GM18519 (cell line): Measurements from ENCODE around the gene RSKR.
"Not testable (repeated sequence)": the region's sequence is repeated elsewhere in the genome, so short reads cannot be mapped to it uniquely, and the experiment has no call there.

ENCODE experiments used
- ATAC-seq: cut with Tn5 transposase; IDR thresholded peaks from one replicate; pipeline ENCODE4 v1.9.1; 2021; ENCODE audit warnings: mild to moderate bottlenecking, moderate library complexity; ENCODE audit not compliant: unreplicated experiment, low FRiP score

Gene RSKR

GRCh38 chr17:28623696-28624095 lies 9.7 kb upstream of the RSKR start:
- no peak for ATAC-seq

GRCh38 chr17:28622186-28622585 lies 8.2 kb upstream of the RSKR start:
- no peak for ATAC-seq

GRCh38 chr17:28620010-28620409 lies 6.0 kb upstream of the RSKR start:
- ATAC-seq = no peak

- ATAC-seq = no peak
These were observed 4.5 kb upstream of the RSKR start for GRCh38 chr17:28618464-28618863.

GRCh38 chr17:28616281-28616680 lies 2.3 kb upstream of the RSKR start:
- no peak for ATAC-seq

GRCh38 chr17:28615260-28615940 lies 1.4 kb upstream of the RSKR start:
- no peak for ATAC-seq

GRCh38 chr17:28612936-28613872 lies 781 bp downstream of the RSKR start:
- ATAC-seq = no peak

GRCh38 chr17:28612531-28612930 lies 1.5 kb downstream of the RSKR start:
- ATAC-seq = no peak

- ATAC-seq = no peak
These were observed 3.6 kb downstream of the RSKR start for GRCh38 chr17:28610376-28610775.

GRCh38 chr17:28604031-28604430 lies 10.0 kb downstream of the RSKR start:
- ATAC-seq = not testable (repeated sequence)

GRCh38 chr17:28599311-28600184 lies 14.4 kb downstream of the RSKR start:
- peak; percentile 38 for ATAC-seq

GRCh38 chr17:28598799-28599310 lies 15.1 kb downstream of the RSKR start, which contains the start of gene SPAG5:
Gene SPAG5, minus strand, starts transcription at chr17:28599025. Its CDS starts 79 bp downstream, at chr17:28598946.
- ATAC-seq = peak; percentile 53

- no peak for ATAC-seq
These were observed 15.6 kb downstream of the RSKR start for GRCh38 chr17:28598389-28598788.

GRCh38 chr17:28597606-28598383 lies 16.2 kb downstream of the RSKR start:
- no peak for ATAC-seq

- ATAC-seq = no peak
These were observed 21.7 kb downstream of the RSKR start for GRCh38 chr17:28592260-28592659.

- ATAC-seq = no peak
These were observed 28.1 kb downstream of the RSKR start for GRCh38 chr17:28585851-28586250.

GRCh38 chr17:28584434-28584833 lies 29.6 kb downstream of the RSKR start:
- no peak for ATAC-seq

- ATAC-seq = no peak
These were observed 31.5 kb downstream of the RSKR start for GRCh38 chr17:28582513-28582912.

GRCh38 chr17:28580959-28581358 lies 33.0 kb downstream of the RSKR start:
- ATAC-seq = no peak

GRCh38 chr17:28579526-28579925 lies 34.5 kb downstream of the RSKR start:
- no peak for ATAC-seq
